HepG2 (cell line): ENCODE results near the gene RAMP1. TPM values are rescaled to one million over a fixed set of nuclear protein-coding genes. Genes with fewer than 3 reads are reported as not detected.

Experiments used
- ATAC-seq: fragments of 200-7000 bp; cut with Tn5 transposase; 3 replicates; pipeline ENCODE4 v1.9.1; 2020; ENCODE audit warnings: mild to moderate bottlenecking, moderate library complexity
- BruUV-seq: library from RNA; stranded (reverse); fragments of 400-500 nt; replicated peaks from 2 replicates; lab custom pipeline; 2021; lab: Mats Ljungman, UMichigan
- CTCF ChIA-PET: fragments of 300-600 bp; formaldehyde crosslinking; extraction: SDS; loops from one replicate; lab custom pipeline; 2021; ENCODE audit warnings: low total read pairs, inconsistent platforms, low intra/inter-chr PET ratio; lab: Yijun Ruan, JAX
- POLR2A ChIA-PET: fragments of 350-600 bp; sonication (Branson Sonifier 250); formaldehyde crosslinking; loops from one replicate; lab custom pipeline; 2020; ENCODE audit warnings: antibody characterized with exemption, inconsistent platforms; lab: Yijun Ruan, JAX
- DNase-seq: peaks from one replicate; pipeline ENCODE4 v3.0.0-alpha.2; 2015; ENCODE audit warnings: low spot score
- FAIRE-seq: peaks from 3 replicates; lab custom pipeline; 2011; peaks lifted over from hg19 to GRCh38; lab: Jason Lieb, UNC
- H2AFZ ChIP-seq: one replicate; pipeline ENCODE4 v1.6.1; 2011; ENCODE audit warnings: low read length, inconsistent platforms
- H3K27ac ChIP-seq: fragments of 300-600 bp; 3 replicates; pipeline ENCODE4 v1.8.0; 2011; ENCODE audit warnings: mixed run types, mild to moderate bottlenecking, mixed read lengths, low read length, inconsistent platforms; ENCODE audit not compliant: insufficient read depth; ENCODE audit errors: extremely low read length
- H3K27me3 ChIP-seq, 2 experiments: fragments of 200-600 bp in 1 of 2; 2 replicates in 1 of 2; 3 replicates in 1 of 2; pipeline versions ENCODE4 v1.6.0 to v1.8.0; 2011; ENCODE audit warnings: low read length in 2 of 2, mild to moderate bottlenecking in 2 of 2, moderate library complexity in 2 of 2, inconsistent platforms in 1 of 2; ENCODE audit not compliant: insufficient read depth in 2 of 2, control insufficient read depth in 1 of 2
- H3K36me3 ChIP-seq, 2 experiments: fragments of 200-600 bp in 1 of 2; replicated peaks in 1 of 2; 2 replicates in 1 of 2; 3 replicates in 1 of 2; pipeline versions ENCODE4 v1.5.1 to v1.8.0; 2011; ENCODE audit warnings: low read length in 2 of 2, inconsistent platforms in 1 of 2; ENCODE audit not compliant: insufficient read depth in 2 of 2, control insufficient read depth in 1 of 2
- H3K4me1 ChIP-seq: 2 replicates; pipeline ENCODE4 v1.5.1; 2012; ENCODE audit warnings: low read length, inconsistent platforms; ENCODE audit not compliant: insufficient read depth
- H3K4me2 ChIP-seq: 2 replicates; pipeline ENCODE4 v1.6.0; 2011; ENCODE audit warnings: low read depth, low read length, inconsistent platforms
- H3K4me3 ChIP-seq, 3 experiments: fragments of 200-600 bp in 1 of 3; sonication (generic), shearing (Covaris generic) in 1 of 3; replicated peaks in 1 of 3; 2 replicates each; pipeline ENCODE4 v1.5.1; 2011 to 2016; ENCODE audit warnings: low read length in 3 of 3, inconsistent platforms in 2 of 3, low read depth in 2 of 3, mild to moderate bottlenecking in 2 of 3, control low read depth in 1 of 3, mixed read lengths in 1 of 3; ENCODE audit not compliant: insufficient read depth in 1 of 3
- H3K79me2 ChIP-seq: one replicate; pipeline ENCODE4 v1.6.1; 2011; ENCODE audit warnings: low read length, inconsistent platforms; ENCODE audit not compliant: insufficient read depth
- H3K9ac ChIP-seq: 2 replicates; pipeline ENCODE4 v1.6.0; 2011; ENCODE audit warnings: mild to moderate bottlenecking, low read depth, low read length, inconsistent platforms; ENCODE audit not compliant: insufficient read depth
- H3K9me3 ChIP-seq: 2 replicates; pipeline ENCODE4 v1.5.1; 2012; ENCODE audit warnings: mild to moderate bottlenecking, low read length
- H4K20me1 ChIP-seq: 2 replicates; pipeline ENCODE4 v1.6.0; 2011; ENCODE audit warnings: inconsistent platforms, mild to moderate bottlenecking, low read length, moderate library complexity; ENCODE audit not compliant: insufficient read depth
- AKAP8 ChIP-seq: sonication (generic); formaldehyde crosslinking; IDR thresholded peaks from 2 replicates; pipeline ENCODE4 v1.5.1; 2020; ENCODE audit warnings: mild to moderate bottlenecking, missing genetic modification reagents
- MTA1 ChIP-seq: sonication (generic); formaldehyde crosslinking; IDR thresholded peaks from 2 replicates; pipeline ENCODE4 v1.4.0; 2020; ENCODE audit warnings: missing genetic modification reagents, mild to moderate bottlenecking, borderline replicate concordance
- SAP130 ChIP-seq: IDR thresholded peaks from 2 replicates; pipeline ENCODE4 v1.6.1; 2016; ENCODE audit warnings: low read depth
- SMC3 ChIP-seq: IDR thresholded peaks from 2 replicates; pipeline ENCODE4 v1.6.1; 2011; ENCODE audit warnings: low read length, improper control_type of control experiment
- WGBS: methylation state at CpG from one replicate; pipeline ENCODE4 v1.1.6; 2017; ENCODE audit warnings: low lambda C conversion rate; 5-methylcytosine and 5-hydroxymethylcytosine counted together
- in situ Hi-C: cut with HindIII; loops from 2 replicates; pipeline ENCODE4 v1.10.0; 2017; ENCODE audit warnings: low pct_unique_long_range_greater_than_20kb; ENCODE audit not compliant: extremely low pct_ligation_motif_present
- intact Hi-C: fragments of 100-400 bp; cut with micrococcal nuclease; formaldehyde crosslinking; loops from one replicate; pipeline ENCODE4 v1.10.0; 2022; ENCODE audit not compliant: unreplicated experiment
- polyA plus RNA-seq, 8 experiments: library from polyadenylated mRNA; depleted of rRNA in 3 of 8; stranded (reverse) in 7 of 8; unstranded in 1 of 8; fragments of >200 nt; fragmentation: Illumina TruSeq in 4 of 8; extraction: Trizol in 4 of 8; gene quantifications; 2 replicates each; pipeline versions ENCODE4 v1.2.1 to v1.2.3, GENCODE V29; 2011 to 2016; ENCODE audit warnings: low read depth in 4 of 8, missing spikeins in 1 of 8, mixed read lengths in 1 of 8; ENCODE audit not compliant: insufficient read depth in 1 of 8
- total RNA-seq, 5 experiments: library from RNA; depleted of rRNA; stranded (reverse); fragments of >200 nt; fragmentation: Illumina TruSeq; extraction: Trizol; gene quantifications; 2 replicates each; pipeline ENCODE4 v1.2.3, GENCODE V29; 2016; ENCODE audit warnings: low read depth in 1 of 5
- TF ChIP-seq, protein P1 (sequence below): sonication (generic); formaldehyde crosslinking; IDR thresholded peaks from 2 replicates; pipeline ENCODE4 v1.4.0; 2020; ENCODE audit warnings: missing genetic modification reagents
- TF ChIP-seq, protein P2 (sequence below): sonication (generic); formaldehyde crosslinking; IDR thresholded peaks from 2 replicates; pipeline ENCODE4 v1.5.1; 2020; ENCODE audit warnings: mild to moderate bottlenecking, missing genetic modification reagents, moderate library complexity
- TF ChIP-seq, protein P3 (sequence below): sonication (generic); formaldehyde crosslinking; IDR thresholded peaks from 2 replicates; pipeline ENCODE4 v1.4.0; 2020; ENCODE audit warnings: missing genetic modification reagents

Gene RAMP1
- total and polyA plus RNA-seq, 2 of the 13 experiments (the other 11 are each of a cell fraction or from before 2014, with no cell fraction given): 0.29 to 0.61 TPM

DNA sequence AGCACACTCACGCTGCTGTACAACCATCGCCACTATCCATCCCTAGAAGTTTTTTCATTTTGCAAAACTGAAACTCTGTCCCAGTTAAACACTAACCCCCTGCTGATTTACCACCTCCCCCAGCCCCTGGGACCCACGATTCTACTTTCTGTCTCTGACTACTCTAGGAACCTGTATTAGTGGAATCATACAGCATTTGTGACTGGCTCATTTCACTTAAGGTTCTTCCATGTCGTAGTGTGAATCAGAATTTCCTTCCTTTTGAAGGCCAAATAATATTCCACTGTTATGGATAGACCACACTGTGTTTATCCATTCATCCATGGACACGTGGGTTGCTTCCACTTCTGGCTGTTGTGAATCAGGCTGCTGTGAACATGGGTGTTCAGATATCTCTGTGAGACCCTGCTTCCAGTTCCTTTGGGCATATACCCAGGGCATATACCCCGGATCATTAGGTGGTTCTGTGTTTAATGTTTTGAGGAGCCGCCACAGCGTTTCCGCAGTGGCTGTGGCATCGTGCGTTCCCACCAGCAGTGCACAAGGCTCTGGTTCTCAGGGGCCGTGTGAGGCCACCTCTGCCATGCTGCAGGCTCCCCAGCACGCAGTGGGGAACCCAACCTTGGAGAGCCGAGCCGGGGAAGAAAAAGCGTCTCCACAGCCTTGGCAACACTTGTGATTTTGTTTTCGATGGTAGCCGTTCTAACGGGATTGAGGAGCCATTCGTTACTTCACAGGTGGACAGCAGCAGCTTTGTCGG, 10.1 kb downstream of the RAMP1 start:
- FAIRE-seq: no peak
- peaks cover 14% of the 10 kb centered on the region for H3K4me1 ChIP-seq
- no peak for TF ChIP-seq SMC3
- no peak for TF ChIP-seq AKAP8 (CRISPR knock-in tag)
- TF ChIP-seq MTA1 (CRISPR knock-in tag): no peak
- TF ChIP-seq, protein P1, sequence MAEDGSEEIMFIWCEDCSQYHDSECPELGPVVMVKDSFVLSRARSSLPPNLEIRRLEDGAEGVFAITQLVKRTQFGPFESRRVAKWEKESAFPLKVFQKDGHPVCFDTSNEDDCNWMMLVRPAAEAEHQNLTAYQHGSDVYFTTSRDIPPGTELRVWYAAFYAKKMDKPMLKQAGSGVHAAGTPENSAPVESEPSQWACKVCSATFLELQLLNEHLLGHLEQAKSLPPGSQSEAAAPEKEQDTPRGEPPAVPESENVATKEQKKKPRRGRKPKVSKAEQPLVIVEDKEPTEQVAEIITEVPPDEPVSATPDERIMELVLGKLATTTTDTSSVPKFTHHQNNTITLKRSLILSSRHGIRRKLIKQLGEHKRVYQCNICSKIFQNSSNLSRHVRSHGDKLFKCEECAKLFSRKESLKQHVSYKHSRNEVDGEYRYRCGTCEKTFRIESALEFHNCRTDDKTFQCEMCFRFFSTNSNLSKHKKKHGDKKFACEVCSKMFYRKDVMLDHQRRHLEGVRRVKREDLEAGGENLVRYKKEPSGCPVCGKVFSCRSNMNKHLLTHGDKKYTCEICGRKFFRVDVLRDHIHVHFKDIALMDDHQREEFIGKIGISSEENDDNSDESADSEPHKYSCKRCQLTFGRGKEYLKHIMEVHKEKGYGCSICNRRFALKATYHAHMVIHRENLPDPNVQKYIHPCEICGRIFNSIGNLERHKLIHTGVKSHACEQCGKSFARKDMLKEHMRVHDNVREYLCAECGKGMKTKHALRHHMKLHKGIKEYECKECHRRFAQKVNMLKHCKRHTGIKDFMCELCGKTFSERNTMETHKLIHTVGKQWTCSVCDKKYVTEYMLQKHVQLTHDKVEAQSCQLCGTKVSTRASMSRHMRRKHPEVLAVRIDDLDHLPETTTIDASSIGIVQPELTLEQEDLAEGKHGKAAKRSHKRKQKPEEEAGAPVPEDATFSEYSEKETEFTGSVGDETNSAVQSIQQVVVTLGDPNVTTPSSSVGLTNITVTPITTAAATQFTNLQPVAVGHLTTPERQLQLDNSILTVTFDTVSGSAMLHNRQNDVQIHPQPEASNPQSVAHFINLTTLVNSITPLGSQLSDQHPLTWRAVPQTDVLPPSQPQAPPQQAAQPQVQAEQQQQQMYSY (CRISPR knock-in tag): no peak
- no peak for TF ChIP-seq SAP130
- TF ChIP-seq, protein P2, sequence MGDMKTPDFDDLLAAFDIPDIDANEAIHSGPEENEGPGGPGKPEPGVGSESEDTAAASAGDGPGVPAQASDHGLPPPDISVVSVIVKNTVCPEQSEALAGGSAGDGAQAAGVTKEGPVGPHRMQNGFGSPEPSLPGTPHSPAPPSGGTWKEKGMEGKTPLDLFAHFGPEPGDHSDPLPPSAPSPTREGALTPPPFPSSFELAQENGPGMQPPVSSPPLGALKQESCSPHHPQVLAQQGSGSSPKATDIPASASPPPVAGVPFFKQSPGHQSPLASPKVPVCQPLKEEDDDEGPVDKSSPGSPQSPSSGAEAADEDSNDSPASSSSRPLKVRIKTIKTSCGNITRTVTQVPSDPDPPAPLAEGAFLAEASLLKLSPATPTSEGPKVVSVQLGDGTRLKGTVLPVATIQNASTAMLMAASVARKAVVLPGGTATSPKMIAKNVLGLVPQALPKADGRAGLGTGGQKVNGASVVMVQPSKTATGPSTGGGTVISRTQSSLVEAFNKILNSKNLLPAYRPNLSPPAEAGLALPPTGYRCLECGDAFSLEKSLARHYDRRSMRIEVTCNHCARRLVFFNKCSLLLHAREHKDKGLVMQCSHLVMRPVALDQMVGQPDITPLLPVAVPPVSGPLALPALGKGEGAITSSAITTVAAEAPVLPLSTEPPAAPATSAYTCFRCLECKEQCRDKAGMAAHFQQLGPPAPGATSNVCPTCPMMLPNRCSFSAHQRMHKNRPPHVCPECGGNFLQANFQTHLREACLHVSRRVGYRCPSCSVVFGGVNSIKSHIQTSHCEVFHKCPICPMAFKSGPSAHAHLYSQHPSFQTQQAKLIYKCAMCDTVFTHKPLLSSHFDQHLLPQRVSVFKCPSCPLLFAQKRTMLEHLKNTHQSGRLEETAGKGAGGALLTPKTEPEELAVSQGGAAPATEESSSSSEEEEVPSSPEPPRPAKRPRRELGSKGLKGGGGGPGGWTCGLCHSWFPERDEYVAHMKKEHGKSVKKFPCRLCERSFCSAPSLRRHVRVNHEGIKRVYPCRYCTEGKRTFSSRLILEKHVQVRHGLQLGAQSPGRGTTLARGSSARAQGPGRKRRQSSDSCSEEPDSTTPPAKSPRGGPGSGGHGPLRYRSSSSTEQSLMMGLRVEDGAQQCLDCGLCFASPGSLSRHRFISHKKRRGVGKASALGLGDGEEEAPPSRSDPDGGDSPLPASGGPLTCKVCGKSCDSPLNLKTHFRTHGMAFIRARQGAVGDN (CRISPR knock-in tag): no peak
- TF ChIP-seq, protein P3, sequence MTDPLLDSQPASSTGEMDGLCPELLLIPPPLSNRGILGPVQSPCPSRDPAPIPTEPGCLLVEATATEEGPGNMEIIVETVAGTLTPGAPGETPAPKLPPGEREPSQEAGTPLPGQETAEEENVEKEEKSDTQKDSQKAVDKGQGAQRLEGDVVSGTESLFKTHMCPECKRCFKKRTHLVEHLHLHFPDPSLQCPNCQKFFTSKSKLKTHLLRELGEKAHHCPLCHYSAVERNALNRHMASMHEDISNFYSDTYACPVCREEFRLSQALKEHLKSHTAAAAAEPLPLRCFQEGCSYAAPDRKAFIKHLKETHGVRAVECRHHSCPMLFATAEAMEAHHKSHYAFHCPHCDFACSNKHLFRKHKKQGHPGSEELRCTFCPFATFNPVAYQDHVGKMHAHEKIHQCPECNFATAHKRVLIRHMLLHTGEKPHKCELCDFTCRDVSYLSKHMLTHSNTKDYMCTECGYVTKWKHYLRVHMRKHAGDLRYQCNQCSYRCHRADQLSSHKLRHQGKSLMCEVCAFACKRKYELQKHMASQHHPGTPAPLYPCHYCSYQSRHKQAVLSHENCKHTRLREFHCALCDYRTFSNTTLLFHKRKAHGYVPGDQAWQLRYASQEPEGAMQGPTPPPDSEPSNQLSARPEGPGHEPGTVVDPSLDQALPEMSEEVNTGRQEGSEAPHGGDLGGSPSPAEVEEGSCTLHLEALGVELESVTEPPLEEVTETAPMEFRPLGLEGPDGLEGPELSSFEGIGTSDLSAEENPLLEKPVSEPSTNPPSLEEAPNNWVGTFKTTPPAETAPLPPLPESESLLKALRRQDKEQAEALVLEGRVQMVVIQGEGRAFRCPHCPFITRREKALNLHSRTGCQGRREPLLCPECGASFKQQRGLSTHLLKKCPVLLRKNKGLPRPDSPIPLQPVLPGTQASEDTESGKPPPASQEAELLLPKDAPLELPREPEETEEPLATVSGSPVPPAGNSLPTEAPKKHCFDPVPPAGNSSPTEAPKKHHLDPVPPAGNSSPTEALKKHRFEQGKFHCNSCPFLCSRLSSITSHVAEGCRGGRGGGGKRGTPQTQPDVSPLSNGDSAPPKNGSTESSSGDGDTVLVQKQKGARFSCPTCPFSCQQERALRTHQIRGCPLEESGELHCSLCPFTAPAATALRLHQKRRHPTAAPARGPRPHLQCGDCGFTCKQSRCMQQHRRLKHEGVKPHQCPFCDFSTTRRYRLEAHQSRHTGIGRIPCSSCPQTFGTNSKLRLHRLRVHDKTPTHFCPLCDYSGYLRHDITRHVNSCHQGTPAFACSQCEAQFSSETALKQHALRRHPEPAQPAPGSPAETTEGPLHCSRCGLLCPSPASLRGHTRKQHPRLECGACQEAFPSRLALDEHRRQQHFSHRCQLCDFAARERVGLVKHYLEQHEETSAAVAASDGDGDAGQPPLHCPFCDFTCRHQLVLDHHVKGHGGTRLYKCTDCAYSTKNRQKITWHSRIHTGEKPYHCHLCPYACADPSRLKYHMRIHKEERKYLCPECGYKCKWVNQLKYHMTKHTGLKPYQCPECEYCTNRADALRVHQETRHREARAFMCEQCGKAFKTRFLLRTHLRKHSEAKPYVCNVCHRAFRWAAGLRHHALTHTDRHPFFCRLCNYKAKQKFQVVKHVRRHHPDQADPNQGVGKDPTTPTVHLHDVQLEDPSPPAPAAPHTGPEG (CRISPR knock-in tag): no peak

More for the DNA sequence above, 10.1 kb downstream of the RAMP1 start:
- intact Hi-C loops: no loop called here
- no peaks in the 10 kb centered on the region for H3K79me2 ChIP-seq
- no peaks in the 10 kb centered on the region for H3K36me3 ChIP-seq
- ChIA-PET POLR2A (no interaction called here), CTCF (no interaction called here)
- H3K27ac ChIP-seq: no peak overlapping the region
- in situ Hi-C loops: no loop called here
- H4K20me1 ChIP-seq: no peaks in the 10 kb centered on the region; the same call in 1 of the 2 replicates
- H3K4me3 ChIP-seq: no peak overlapping the region
- WGBS: 60% methylated on average over 21 of the region's 21 CpGs
- no peak overlapping the region for H3K4me2 ChIP-seq
- ATAC-seq (no peak), DNase-seq (no peak)
- H2AFZ ChIP-seq: no peak overlapping the region
- BruUV-seq: no TSS peak
- H3K9ac ChIP-seq: no peak overlapping the region
- no peaks in the 10 kb centered on the region for H3K9me3 ChIP-seq
- peaks cover 22 to 86% of the 10 kb centered on the region in 2 experiments; a peak in 4 of 5 replicates for H3K27me3 ChIP-seq
